Glomerular visceral epithelial cell (primary cell): Measurements from ENCODE around the gene UST.
A peak's percentile ranks its signal among the peaks of the same experiment; 100 is the strongest.
"Not testable (repeated sequence)": the region's sequence is repeated elsewhere in the genome, so short reads cannot be mapped to it uniquely, and the experiment has no call there.

Experiments used
- DNase-seq: peaks from one replicate; pipeline ENCODE4 v3.0.0-alpha.2; 2016; ENCODE audit errors: extremely low spot score

Gene UST

GRCh38 chr6:148898376-148899014 lies 151.7 kb downstream of the UST start:
- DNase-seq: no peak

GRCh38 chr6:148904896-148905870 lies 158.4 kb downstream of the UST start:
- DNase-seq: no peak

GRCh38 chr6:148905901-148906300 lies 159.1 kb downstream of the UST start:
- DNase-seq: no peak

GRCh38 chr6:148906386-148906785 lies 159.6 kb downstream of the UST start:
- DNase-seq: no peak

- DNase-seq: no peak
Measured at GRCh38 chr6:148907573-148907972, 160.7 kb downstream of the UST start.

- DNase-seq: no peak
Measured at GRCh38 chr6:148912252-148912651, 165.4 kb downstream of the UST start.

- no peak for DNase-seq
Measured at GRCh38 chr6:148915810-148916209, 169.0 kb downstream of the UST start.

GRCh38 chr6:148916485-148916884 lies 169.7 kb downstream of the UST start:
- not testable (repeated sequence) for DNase-seq

- no peak for DNase-seq
Measured at GRCh38 chr6:148924226-148925012, 177.6 kb downstream of the UST start.

GRCh38 chr6:148925701-148926100 lies 178.9 kb downstream of the UST start:
- DNase-seq: no peak

GRCh38 chr6:148926478-148926877 lies 179.6 kb downstream of the UST start:
- no peak for DNase-seq

GRCh38 chr6:148927586-148927985 lies 180.8 kb downstream of the UST start:
- DNase-seq: no peak

GRCh38 chr6:148928811-148929210 lies 182.0 kb downstream of the UST start:
- DNase-seq: no peak

GRCh38 chr6:148932208-148932607 lies 185.4 kb downstream of the UST start:
- no peak for DNase-seq

- peak; percentile 4 for DNase-seq
Measured at GRCh38 chr6:148932731-148933130, 185.9 kb downstream of the UST start.

GRCh38 chr6:148934539-148934938 lies 187.7 kb downstream of the UST start:
- no peak for DNase-seq

GRCh38 chr6:148934961-148935360 lies 188.1 kb downstream of the UST start:
- no peak for DNase-seq

GRCh38 chr6:148935705-148936435 lies 189.0 kb downstream of the UST start:
- DNase-seq: peak; percentile 27

- no peak for DNase-seq
Measured at GRCh38 chr6:148943451-148943850, 196.6 kb downstream of the UST start.

- no peak for DNase-seq
Measured at GRCh38 chr6:148944608-148945007, 197.8 kb downstream of the UST start.

GRCh38 chr6:148945301-148946021 lies 198.6 kb downstream of the UST start:
- DNase-seq: no peak
